Left ventricle myocardium inferior (tissue), 1 donor: Measurements from ENCODE around the gene C22orf31. TPM values are rescaled to one million over a fixed set of nuclear protein-coding genes. Genes with fewer than 3 reads are reported as not detected.

Experiments used
- DNase-seq: peaks from one replicate; pipeline ENCODE4 v3.0.0-alpha.2; 2020
- H3K27ac ChIP-seq: fragments of 200-600 bp; replicated peaks from 2 replicates; pipeline ENCODE4 v1.8.0; 2021
- H3K27me3 ChIP-seq: fragments of 200-600 bp; 2 replicates; pipeline ENCODE4 v1.8.0; 2021; ENCODE audit warnings: low read depth
- H3K36me3 ChIP-seq: fragments of 200-600 bp; 2 replicates; pipeline ENCODE4 v1.8.0; 2021
- H3K4me1 ChIP-seq: fragments of 200-600 bp; 2 replicates; pipeline ENCODE4 v1.8.0; 2021
- H3K4me3 ChIP-seq: fragments of 200-600 bp; 2 replicates; pipeline ENCODE4 v1.8.0; 2021; ENCODE audit warnings: mild to moderate bottlenecking, moderate library complexity
- H3K9me3 ChIP-seq: fragments of 200-600 bp; replicated peaks from 2 replicates; pipeline ENCODE4 v1.8.0; 2021
- CTCF ChIP-seq: fragments of 200-600 bp; IDR thresholded peaks from 2 replicates; pipeline ENCODE4 v1.8.0; 2021; ENCODE audit warnings: antibody characterized with exemption, mild to moderate bottlenecking, borderline replicate concordance
- intact Hi-C: fragments of 100-400 bp; cut with micrococcal nuclease; formaldehyde crosslinking; loops from one replicate; pipeline ENCODE4 v1.11.0; 2022
- total RNA-seq: library from RNA; stranded (reverse); fragmentation: NEBNext Ultra II Directional; extraction: Animal tissue kit (Norgen Biotek cat#: 25700); gene quantifications from one replicate; pipeline ENCODE4 v1.2.1, GENCODE V29; 2021
- donor health status: DM: no; HTN: yes; CAD: no; lungs with severe emphysema.

The C22orf31 gene
- total RNA-seq, 1 donor from 2014 or later: 0.30 TPM

- H3K9me3 ChIP-seq: no peaks in the 10 kb centered on the region
- intact Hi-C loops: no loop called here
- peaks cover 30% of the 10 kb centered on the region for H3K4me1 ChIP-seq
- H3K36me3 ChIP-seq: no peaks in the 10 kb centered on the region
- peak overlapping the region; percentile 65 for H3K4me3 ChIP-seq
- DNase-seq: no peak
- peak overlapping the region; percentile 72 for H3K27ac ChIP-seq
- H3K27me3 ChIP-seq: no peaks in the 10 kb centered on the region
- no peak for TF ChIP-seq CTCF
Measured at GRCh38 chr22:29030016-29030617, 31.5 kb downstream of the C22orf31 start.

GRCh38 chr22:29029202-29030000 is 32.2 kb downstream of the C22orf31 start:
- TF ChIP-seq CTCF: no peak
- intact Hi-C loops: no loop called here

GRCh38 chr22:29028468-29028867 is 33.2 kb downstream of the C22orf31 start:
- TF ChIP-seq CTCF: no peak
- DNase-seq: no peak
- H3K27ac ChIP-seq: no peak overlapping the region

More at GRCh38 chr22:29029202-29030000, 32.2 kb downstream of the C22orf31 start:
- Histone ChIP-seq H3K4me1 (peaks cover 30% of the 10 kb centered on the region), H3K4me3 (no peak overlapping the region), H3K27ac (no peak overlapping the region), H3K9me3 (no peaks in the 10 kb centered on the region), H3K27me3 (no peaks in the 10 kb centered on the region), H3K36me3 (no peaks in the 10 kb centered on the region)
- no peak for DNase-seq

GRCh38 chr22:29026579-29026978 is 35.1 kb downstream of the C22orf31 start:
- intact Hi-C loops: no loop called here

More at GRCh38 chr22:29028468-29028867, 33.2 kb downstream of the C22orf31 start:
- intact Hi-C loops: no loop called here
- Histone ChIP-seq H3K36me3 (no peaks in the 10 kb centered on the region), H3K4me1 (peaks cover 36% of the 10 kb centered on the region), H3K9me3 (no peaks in the 10 kb centered on the region), H3K4me3 (no peak overlapping the region), H3K27me3 (no peaks in the 10 kb centered on the region)

More at GRCh38 chr22:29026579-29026978, 35.1 kb downstream of the C22orf31 start:
- no peak for DNase-seq
- no peak for TF ChIP-seq CTCF
- Histone ChIP-seq H3K36me3 (no peaks in the 10 kb centered on the region), H3K9me3 (no peaks in the 10 kb centered on the region), H3K4me3 (no peak overlapping the region), H3K4me1 (peaks cover 29% of the 10 kb centered on the region), H3K27me3 (no peaks in the 10 kb centered on the region), H3K27ac (no peak overlapping the region)
